Measurements from ENCODE around the gene FAM221B.

DNA sequence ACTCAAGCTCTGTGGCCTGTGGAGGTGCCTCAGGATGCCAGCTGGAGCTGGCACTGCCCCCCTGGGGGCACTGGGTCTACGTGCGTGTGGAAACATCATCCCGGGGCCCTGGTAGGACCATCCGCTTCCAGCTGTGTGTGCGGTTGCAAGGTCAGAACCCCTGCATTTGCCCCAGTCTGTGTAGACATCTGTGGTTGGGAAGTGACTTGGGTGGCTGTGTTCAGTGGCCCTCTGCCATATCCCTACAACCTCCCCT lies 13.0 kb upstream of the FAM221B start:
- TF ChIP-seq CTCF (IDR thresholded peaks at IDR 0.05; ENCODE audit: insufficient read depth, low read length, poor library complexity, severe bottlenecking) (no peak), EZH2phosphoT487 (conservative IDR thresholded peaks at IDR 0.05; ENCODE audit: low read length) (no peak)
